ENCODE measurements around the gene PRSS22. TPM values are rescaled to one million over a fixed set of nuclear protein-coding genes. Genes with fewer than 3 reads are reported as not detected.

The PRSS22 gene
- total RNA-seq, 1 donor from 2014 or later: not detected

DNA sequence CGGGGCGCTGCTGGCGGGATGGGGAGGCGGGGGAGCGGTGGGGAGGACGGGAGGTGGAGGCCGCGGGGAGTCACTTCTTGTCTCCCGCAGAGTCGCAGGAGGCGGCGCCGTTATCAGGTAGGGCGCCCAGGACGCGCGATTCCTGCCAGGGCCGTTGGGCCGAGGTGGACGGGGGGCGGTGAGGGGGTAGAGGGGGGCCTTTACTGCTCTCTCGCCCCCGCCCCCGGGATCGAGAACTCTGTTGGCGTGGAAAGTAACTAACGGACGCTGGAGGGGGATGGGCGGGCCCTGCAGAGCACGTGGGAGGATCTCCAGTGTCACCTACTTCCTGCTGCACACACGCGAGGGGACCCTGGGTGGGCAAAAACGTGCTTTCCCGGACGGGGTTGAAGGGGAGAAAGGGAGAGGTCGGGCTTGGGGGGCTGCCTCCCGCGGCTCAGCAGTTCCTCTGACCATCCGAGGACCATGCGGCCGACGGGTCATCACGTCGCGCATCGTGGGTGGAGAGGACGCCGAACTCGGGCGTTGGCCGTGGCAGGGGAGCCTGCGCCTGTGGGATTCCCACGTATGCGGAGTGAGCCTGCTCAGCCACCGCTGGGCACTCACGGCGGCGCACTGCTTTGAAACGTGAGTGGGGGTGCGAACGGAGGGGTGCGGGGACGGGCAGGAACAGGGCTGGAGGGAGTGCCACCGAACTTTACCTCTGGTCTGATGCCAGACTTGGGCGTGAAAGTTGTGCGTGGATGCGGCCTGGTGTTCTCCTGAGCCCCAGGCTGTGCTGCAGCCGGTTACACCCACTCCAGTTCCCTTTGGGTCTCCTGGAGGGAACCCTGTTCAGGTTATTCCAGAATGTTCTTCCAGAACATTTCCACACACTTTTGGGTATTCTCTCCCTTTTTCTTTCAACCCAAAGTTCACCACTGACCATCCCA is 40.4 kb downstream of the PRSS22 start:
- no peak for DNase-seq (ENCODE audit: extremely low read depth, low read depth, low spot score)

DNA sequence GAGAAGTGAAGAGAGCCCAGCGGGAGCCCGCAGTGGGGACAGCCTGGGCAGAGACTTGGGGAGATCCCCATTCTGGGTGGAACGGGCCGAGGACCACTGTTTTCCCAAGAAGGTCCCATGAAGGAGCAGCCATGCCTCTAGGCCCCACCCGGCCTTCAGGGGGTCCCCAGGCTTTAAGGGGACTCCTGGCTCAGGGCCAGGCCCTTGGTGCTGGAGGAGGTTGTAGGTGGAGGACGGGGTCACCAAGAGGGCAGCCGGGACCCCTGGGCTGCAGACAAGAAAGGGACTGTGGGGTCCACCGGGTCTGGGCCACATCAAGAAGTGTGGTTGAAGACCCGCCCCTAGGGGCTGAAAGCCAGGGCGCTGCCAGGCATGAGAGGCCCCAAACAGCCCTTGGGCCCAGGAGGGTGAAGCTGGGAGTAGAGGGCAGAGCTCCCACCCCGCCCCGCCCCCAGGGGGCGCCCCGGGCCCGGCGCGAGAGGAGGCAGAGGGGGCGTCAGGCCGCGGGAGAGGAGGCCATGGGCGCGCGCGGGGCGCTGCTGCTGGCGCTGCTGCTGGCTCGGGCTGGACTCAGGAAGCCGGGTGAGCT is 41.1 kb downstream of the PRSS22 start, which contains the start of gene PRSS21:
PRSS21 (plus strand) TSS at position 487 of the 589 bp plus-strand sequence; CDS start at position 519, 32 bp downstream.
- DNase-seq (ENCODE audit: extremely low read depth, low read depth, low spot score): no peak

- no peak for DNase-seq (ENCODE audit: extremely low read depth, low read depth, low spot score)
Observed at GRCh38 chr16:2815299-2815771, 42.6 kb downstream of the PRSS22 start.

DNA sequence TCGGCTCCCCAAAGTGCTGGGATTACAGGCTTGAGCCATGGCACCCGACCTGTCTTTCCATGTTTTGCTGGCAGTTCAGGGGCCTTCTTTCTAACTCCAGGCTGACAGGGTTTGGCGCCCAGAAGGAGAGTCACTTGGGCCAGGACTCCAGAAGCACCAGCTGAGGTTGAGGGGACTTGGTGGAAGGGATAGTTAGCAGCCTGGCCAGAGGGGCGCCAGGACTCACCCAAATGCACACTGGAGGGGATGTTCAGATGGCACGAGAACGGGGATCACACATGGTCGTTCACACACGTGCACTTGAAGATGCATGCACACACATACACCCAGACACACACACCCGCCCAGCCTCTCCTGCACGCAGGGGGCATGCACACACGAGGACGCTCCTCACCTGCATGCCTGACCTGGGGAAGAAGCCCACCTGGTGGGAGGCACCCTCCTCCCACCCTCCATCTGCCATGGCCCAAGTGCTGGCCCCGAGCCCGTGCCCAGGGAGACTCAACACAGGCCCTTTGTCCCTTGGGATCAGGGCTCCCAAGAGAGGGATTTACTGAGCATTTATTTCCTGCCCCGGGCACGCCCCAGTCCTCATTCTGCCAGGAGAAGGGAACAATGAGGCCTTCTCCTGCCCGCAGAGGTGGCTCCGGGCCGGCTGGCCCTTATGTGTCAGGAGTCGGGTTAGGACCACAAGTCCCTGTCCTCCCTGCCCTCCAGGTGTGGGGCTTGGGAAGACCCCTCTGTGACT is 43.2 kb downstream of the PRSS22 start:
- DNase-seq (ENCODE audit: extremely low read depth, low read depth, low spot score): no peak

- no peak for DNase-seq (ENCODE audit: extremely low read depth, low read depth, low spot score)
Observed at GRCh38 chr16:2813771-2814221, 44.2 kb downstream of the PRSS22 start.

- DNase-seq (ENCODE audit: extremely low read depth, low read depth, low spot score): no peak
Observed at GRCh38 chr16:2811703-2812471, 46.1 kb downstream of the PRSS22 start.

- no peak for DNase-seq (ENCODE audit: extremely low read depth, low read depth, low spot score)
Observed at GRCh38 chr16:2810651-2811050, 47.3 kb downstream of the PRSS22 start.

GRCh38 chr16:2809149-2809760 is 48.7 kb downstream of the PRSS22 start:
- DNase-seq (ENCODE audit: extremely low read depth, low read depth, low spot score): no peak

- no peak for DNase-seq (ENCODE audit: extremely low read depth, low read depth, low spot score)
Observed at GRCh38 chr16:2808181-2808580, 49.8 kb downstream of the PRSS22 start.

DNA sequence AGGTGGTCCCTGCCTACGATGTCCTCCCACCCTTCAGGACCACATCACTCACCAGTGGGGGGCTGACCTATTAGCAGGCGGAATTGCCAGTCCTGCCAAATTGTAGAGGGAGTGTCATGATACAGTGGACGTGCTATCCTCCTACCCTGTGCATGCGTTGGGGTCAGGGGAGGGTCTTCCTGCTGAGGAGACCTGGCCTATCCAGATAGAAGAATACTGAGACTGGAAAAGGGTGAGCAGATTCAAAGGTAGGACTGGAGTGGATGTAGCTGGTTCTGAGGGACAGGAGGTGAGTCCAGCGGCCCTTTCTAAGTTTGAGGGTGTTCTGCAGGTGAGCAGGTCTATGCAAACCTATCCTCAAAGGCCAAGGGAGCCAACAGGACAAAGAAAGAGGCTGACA is 51.7 kb downstream of the PRSS22 start:
- DNase-seq (ENCODE audit: extremely low read depth, low read depth, low spot score): no peak

- no peak for DNase-seq (ENCODE audit: extremely low read depth, low read depth, low spot score)
Observed at GRCh38 chr16:2804728-2805127, 53.2 kb downstream of the PRSS22 start.

GRCh38 chr16:2803545-2804195 is 54.3 kb downstream of the PRSS22 start:
- DNase-seq (ENCODE audit: extremely low read depth, low read depth, low spot score): no peak

Other genes starting within 250 kb of the PRSS22 start
- 40.2 and 66.9 TPM in 2 replicates for gene KCTD5, start 175.6 kb downstream of the PRSS22 start, total RNA-seq
- 0.05 and 1.1 TPM in 2 replicates for gene PRSS27, start 137.9 kb downstream of the PRSS22 start, total RNA-seq
- 117 and 239 TPM in 2 replicates for gene SRRM2, start 105.5 kb downstream of the PRSS22 start, total RNA-seq
- gene ELOB, start 80.9 kb downstream of the PRSS22 start, total RNA-seq: 231 and 338 TPM in 2 replicates
- not detected in 2 replicates for gene PRSS33, start 70.6 kb downstream of the PRSS22 start, total RNA-seq
- gene PRSS41, start 59.7 kb downstream of the PRSS22 start, total RNA-seq: not detected in 2 replicates
- gene PRSS21, start 40.9 kb downstream of the PRSS22 start, total RNA-seq: not detected in 2 replicates
- 0.99 TPM in 1 of 2 replicates, not detected in the other for gene ZG16B, start 27.9 kb downstream of the PRSS22 start, total RNA-seq
- gene FLYWCH2, start 25.0 kb upstream of the PRSS22 start, total RNA-seq: 81.6 and 96.0 TPM in 2 replicates
- gene FLYWCH1, start 53.8 kb upstream of the PRSS22 start, total RNA-seq: 49.2 and 56.5 TPM in 2 replicates
- gene KREMEN2, start 106.1 kb upstream of the PRSS22 start, total RNA-seq: 0.15 TPM in 1 of 2 replicates, not detected in the other
- 10.7 and 14.9 TPM in 2 replicates for gene PAQR4, start 111.2 kb upstream of the PRSS22 start, total RNA-seq
- gene PKMYT1, start 122.3 kb upstream of the PRSS22 start, total RNA-seq: 9.0 and 12.9 TPM in 2 replicates
- gene CLDN9, start 154.8 kb upstream of the PRSS22 start, total RNA-seq: not detected in 2 replicates
- 0.12 and 12.9 TPM in 2 replicates for gene CLDN6, start 160.0 kb upstream of the PRSS22 start, total RNA-seq
- gene TNFRSF12A, start 162.2 kb upstream of the PRSS22 start, total RNA-seq: 202 and 204 TPM in 2 replicates
- 24.7 and 32.6 TPM in 2 replicates for gene HCFC1R1, start 165.8 kb upstream of the PRSS22 start, total RNA-seq
- gene THOC6, start 165.9 kb upstream of the PRSS22 start, total RNA-seq: 20.7 and 28.9 TPM in 2 replicates
- gene BICDL2, start 178.8 kb upstream of the PRSS22 start, total RNA-seq: not detected in 2 replicates
- 0.05 and 0.35 TPM in 2 replicates for gene MMP25, start 188.4 kb upstream of the PRSS22 start, total RNA-seq
- gene IL32, start 207.5 kb upstream of the PRSS22 start, total RNA-seq: 960 and 1,559 TPM in 2 replicates
- not detected in 2 replicates for gene ZSCAN10, start 241.1 kb upstream of the PRSS22 start, total RNA-seq